Esophagus muscularis mucosa (tissue), 4 donors: ENCODE measurements around the gene GNA15.

Experiments
- EP300 ChIP-seq: sonication (generic); formaldehyde crosslinking; IDR thresholded peaks from one replicate; pipeline ENCODE4 v1.6.1; 2017; ENCODE audit warnings: antibody characterized with exemption
- POLR2A ChIP-seq: fragments of 450-650 bp; IDR thresholded peaks from one replicate; pipeline ENCODE4 v1.6.1; 2017; ENCODE audit warnings: antibody characterized with exemption, moderate library complexity, mild to moderate bottlenecking, low read depth
- TF ChIP-seq, protein P1 (sequence below), 3 experiments: fragments of 200-600 bp in 2 of 3; fragments of 450-650 bp in 1 of 3; sonication (generic) in 2 of 3; IDR thresholded peaks; one replicate each; pipeline ENCODE4 v1.5.1; 2017 to 2019; ENCODE audit warnings: antibody characterized with exemption in 3 of 3, mild to moderate bottlenecking in 2 of 3, moderate library complexity in 1 of 3

DNA sequence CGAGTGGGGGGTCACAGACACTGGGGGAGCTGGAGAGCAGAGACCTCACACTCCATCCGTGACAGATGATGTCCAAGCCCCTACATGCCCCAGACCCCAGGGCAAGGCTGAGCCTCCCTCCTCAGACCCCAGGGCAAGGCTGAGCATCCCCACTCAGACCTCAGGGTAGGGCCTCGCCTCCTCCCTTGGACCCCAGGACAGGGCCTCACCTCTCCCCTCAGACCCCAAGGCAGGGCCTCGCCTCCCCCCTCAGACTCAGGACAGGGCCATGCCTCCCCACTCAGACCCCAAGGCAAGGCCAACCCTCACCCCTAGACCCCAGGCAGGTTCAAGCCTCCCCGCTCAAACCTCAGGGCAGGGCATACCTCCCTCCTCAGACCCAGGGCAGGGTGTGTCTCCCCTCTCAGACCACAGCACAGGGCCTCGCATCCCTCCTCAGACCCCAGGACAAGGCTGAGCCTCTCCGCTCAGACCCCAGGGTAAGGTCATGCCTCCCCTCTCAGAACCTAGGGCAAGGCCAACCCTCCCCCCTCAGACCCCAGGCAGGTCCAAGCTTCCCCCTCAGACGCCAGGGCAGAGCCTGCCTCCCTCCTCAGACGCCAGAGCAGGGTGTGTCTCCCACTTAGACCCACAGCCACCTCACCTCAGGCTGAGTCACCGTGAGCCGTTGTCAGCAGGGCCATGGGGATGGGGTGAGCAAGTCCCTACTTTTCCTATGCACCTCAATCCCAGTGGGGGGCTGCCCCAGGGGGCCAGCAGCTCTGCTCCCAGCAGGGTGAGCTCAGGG, 41.1 kb downstream of the GNA15 start:
- TF ChIP-seq, protein P1, sequence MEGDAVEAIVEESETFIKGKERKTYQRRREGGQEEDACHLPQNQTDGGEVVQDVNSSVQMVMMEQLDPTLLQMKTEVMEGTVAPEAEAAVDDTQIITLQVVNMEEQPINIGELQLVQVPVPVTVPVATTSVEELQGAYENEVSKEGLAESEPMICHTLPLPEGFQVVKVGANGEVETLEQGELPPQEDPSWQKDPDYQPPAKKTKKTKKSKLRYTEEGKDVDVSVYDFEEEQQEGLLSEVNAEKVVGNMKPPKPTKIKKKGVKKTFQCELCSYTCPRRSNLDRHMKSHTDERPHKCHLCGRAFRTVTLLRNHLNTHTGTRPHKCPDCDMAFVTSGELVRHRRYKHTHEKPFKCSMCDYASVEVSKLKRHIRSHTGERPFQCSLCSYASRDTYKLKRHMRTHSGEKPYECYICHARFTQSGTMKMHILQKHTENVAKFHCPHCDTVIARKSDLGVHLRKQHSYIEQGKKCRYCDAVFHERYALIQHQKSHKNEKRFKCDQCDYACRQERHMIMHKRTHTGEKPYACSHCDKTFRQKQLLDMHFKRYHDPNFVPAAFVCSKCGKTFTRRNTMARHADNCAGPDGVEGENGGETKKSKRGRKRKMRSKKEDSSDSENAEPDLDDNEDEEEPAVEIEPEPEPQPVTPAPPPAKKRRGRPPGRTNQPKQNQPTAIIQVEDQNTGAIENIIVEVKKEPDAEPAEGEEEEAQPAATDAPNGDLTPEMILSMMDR (IDR thresholded peaks at IDR 0.05): no peak
- TF ChIP-seq POLR2A (no peak), EP300 (no peak)
